HG02973 (cell line): Measurements from ENCODE around the gene ISYNA1.
"Not testable (repeated sequence)": the region's sequence is repeated elsewhere in the genome, so short reads cannot be mapped to it uniquely, and the experiment has no call there.

Experiments
- ATAC-seq: cut with Tn5 transposase; IDR thresholded peaks from one replicate; pipeline ENCODE4 v1.9.1; 2021; ENCODE audit warnings: moderate library complexity; ENCODE audit not compliant: unreplicated experiment

Gene ISYNA1

GRCh38 chr19:18421371-18421959, 16.5 kb downstream of the ISYNA1 start:
- no peak for ATAC-seq

GRCh38 chr19:18420930-18421329, 17.0 kb downstream of the ISYNA1 start:
- ATAC-seq: no peak

GRCh38 chr19:18419699-18420460, 18.1 kb downstream of the ISYNA1 start:
- no peak for ATAC-seq

GRCh38 chr19:18419195-18419698, 18.7 kb downstream of the ISYNA1 start, which contains the start of gene SSBP4:
SSBP4 (plus strand) TSS chr19:18419398; CDS start chr19:18419649, 251 bp downstream.
- peak; percentile 32 for ATAC-seq

GRCh38 chr19:18418483-18419194, 19.3 kb downstream of the ISYNA1 start:
- ATAC-seq: no peak

GRCh38 chr19:18418029-18418482, 19.9 kb downstream of the ISYNA1 start:
- ATAC-seq: no peak

- ATAC-seq: no peak
Measured at GRCh38 chr19:18417250-18418028, 20.5 kb downstream of the ISYNA1 start.

- ATAC-seq: no peak
Measured at GRCh38 chr19:18416778-18417249, 21.1 kb downstream of the ISYNA1 start.

- no peak for ATAC-seq
Measured at GRCh38 chr19:18415178-18415867, 22.6 kb downstream of the ISYNA1 start.

- no peak for ATAC-seq
Measured at GRCh38 chr19:18414504-18415177, 23.3 kb downstream of the ISYNA1 start.

- ATAC-seq: no peak
Measured at GRCh38 chr19:18412610-18413239, 25.2 kb downstream of the ISYNA1 start.

- ATAC-seq: peak; percentile 69
Measured at GRCh38 chr19:18408053-18408476, 29.9 kb downstream of the ISYNA1 start.

- ATAC-seq: no peak
Measured at GRCh38 chr19:18406749-18407148, 31.2 kb downstream of the ISYNA1 start.

- ATAC-seq: not testable (repeated sequence)
Measured at GRCh38 chr19:18405754-18406153, 32.2 kb downstream of the ISYNA1 start.

GRCh38 chr19:18402455-18403248, 35.3 kb downstream of the ISYNA1 start:
- ATAC-seq: not testable (repeated sequence)

- no peak for ATAC-seq
Measured at GRCh38 chr19:18401580-18402112, 36.3 kb downstream of the ISYNA1 start.

GRCh38 chr19:18399008-18399407, 38.9 kb downstream of the ISYNA1 start:
- ATAC-seq: no peak
